Fibroblast of peridontal ligament (primary cell): Measurements from ENCODE around the gene ALDH18A1.
A peak's percentile ranks its signal among the peaks of the same experiment; 100 is the strongest.

ENCODE experiments used
- DNase-seq: peaks from one replicate; pipeline ENCODE4 v3.0.0-alpha.2; 2010; ENCODE audit errors: extremely low read depth

The ALDH18A1 gene

GRCh38 chr10:95579292-95579691 is 77.2 kb downstream of the ALDH18A1 start:
- no peak for DNase-seq

- no peak for DNase-seq
Measured at GRCh38 chr10:95578619-95579018, 77.9 kb downstream of the ALDH18A1 start.

GRCh38 chr10:95574649-95575365 is 81.7 kb downstream of the ALDH18A1 start:
- DNase-seq: no peak

GRCh38 chr10:95573964-95574604 is 82.4 kb downstream of the ALDH18A1 start:
- no peak for DNase-seq

GRCh38 chr10:95573527-95573926 is 83.0 kb downstream of the ALDH18A1 start:
- no peak for DNase-seq

- DNase-seq: no peak
Measured at GRCh38 chr10:95572131-95572820, 84.2 kb downstream of the ALDH18A1 start.

- DNase-seq: no peak
Measured at GRCh38 chr10:95571390-95571789, 85.1 kb downstream of the ALDH18A1 start.

- peak; percentile 4 for DNase-seq
Measured at GRCh38 chr10:95569368-95569767, 87.1 kb downstream of the ALDH18A1 start.

- no peak for DNase-seq
Measured at GRCh38 chr10:95567903-95568630, 88.4 kb downstream of the ALDH18A1 start.

- DNase-seq: no peak
Measured at GRCh38 chr10:95566136-95566535, 90.4 kb downstream of the ALDH18A1 start.

- no peak for DNase-seq
Measured at GRCh38 chr10:95565336-95565735, 91.2 kb downstream of the ALDH18A1 start.

- DNase-seq: no peak
Measured at GRCh38 chr10:95564291-95564690, 92.2 kb downstream of the ALDH18A1 start.

- no peak for DNase-seq
Measured at GRCh38 chr10:95562341-95562965, 94.1 kb downstream of the ALDH18A1 start.

GRCh38 chr10:95561864-95562177 is 94.7 kb downstream of the ALDH18A1 start:
- DNase-seq: no peak

GRCh38 chr10:95561177-95561863 is 95.2 kb downstream of the ALDH18A1 start, which contains the start of gene SORBS1:
Gene SORBS1, minus strand, starts transcription at chr10:95561371. Its CDS starts 120,236 bp downstream, at chr10:95441135.
- DNase-seq: peak; percentile 83

- DNase-seq: peak; percentile 20
Measured at GRCh38 chr10:95560278-95561176, 96.0 kb downstream of the ALDH18A1 start.

GRCh38 chr10:95559896-95560277 is 96.6 kb downstream of the ALDH18A1 start:
- no peak for DNase-seq

GRCh38 chr10:95559471-95559870 is 97.0 kb downstream of the ALDH18A1 start:
- DNase-seq: no peak

GRCh38 chr10:95558593-95559320 is 97.8 kb downstream of the ALDH18A1 start:
- DNase-seq: no peak
